NCI-H748 treated with DMSO at 0.1 percent for 48 hours (cell line): ENCODE measurements around the gene RABEP1.
"Not testable (repeated sequence)": the region's sequence is repeated elsewhere in the genome, so short reads cannot be mapped to it uniquely, and the experiment has no call there.

Experiments used
- DNase-seq: peaks from one replicate; lab custom pipeline; 2025; lab: John Stamatoyannopoulos, UW

Gene RABEP1, protein sequence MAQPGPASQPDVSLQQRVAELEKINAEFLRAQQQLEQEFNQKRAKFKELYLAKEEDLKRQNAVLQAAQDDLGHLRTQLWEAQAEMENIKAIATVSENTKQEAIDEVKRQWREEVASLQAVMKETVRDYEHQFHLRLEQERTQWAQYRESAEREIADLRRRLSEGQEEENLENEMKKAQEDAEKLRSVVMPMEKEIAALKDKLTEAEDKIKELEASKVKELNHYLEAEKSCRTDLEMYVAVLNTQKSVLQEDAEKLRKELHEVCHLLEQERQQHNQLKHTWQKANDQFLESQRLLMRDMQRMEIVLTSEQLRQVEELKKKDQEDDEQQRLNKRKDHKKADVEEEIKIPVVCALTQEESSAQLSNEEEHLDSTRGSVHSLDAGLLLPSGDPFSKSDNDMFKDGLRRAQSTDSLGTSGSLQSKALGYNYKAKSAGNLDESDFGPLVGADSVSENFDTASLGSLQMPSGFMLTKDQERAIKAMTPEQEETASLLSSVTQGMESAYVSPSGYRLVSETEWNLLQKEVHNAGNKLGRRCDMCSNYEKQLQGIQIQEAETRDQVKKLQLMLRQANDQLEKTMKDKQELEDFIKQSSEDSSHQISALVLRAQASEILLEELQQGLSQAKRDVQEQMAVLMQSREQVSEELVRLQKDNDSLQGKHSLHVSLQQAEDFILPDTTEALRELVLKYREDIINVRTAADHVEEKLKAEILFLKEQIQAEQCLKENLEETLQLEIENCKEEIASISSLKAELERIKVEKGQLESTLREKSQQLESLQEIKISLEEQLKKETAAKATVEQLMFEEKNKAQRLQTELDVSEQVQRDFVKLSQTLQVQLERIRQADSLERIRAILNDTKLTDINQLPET

DNA sequence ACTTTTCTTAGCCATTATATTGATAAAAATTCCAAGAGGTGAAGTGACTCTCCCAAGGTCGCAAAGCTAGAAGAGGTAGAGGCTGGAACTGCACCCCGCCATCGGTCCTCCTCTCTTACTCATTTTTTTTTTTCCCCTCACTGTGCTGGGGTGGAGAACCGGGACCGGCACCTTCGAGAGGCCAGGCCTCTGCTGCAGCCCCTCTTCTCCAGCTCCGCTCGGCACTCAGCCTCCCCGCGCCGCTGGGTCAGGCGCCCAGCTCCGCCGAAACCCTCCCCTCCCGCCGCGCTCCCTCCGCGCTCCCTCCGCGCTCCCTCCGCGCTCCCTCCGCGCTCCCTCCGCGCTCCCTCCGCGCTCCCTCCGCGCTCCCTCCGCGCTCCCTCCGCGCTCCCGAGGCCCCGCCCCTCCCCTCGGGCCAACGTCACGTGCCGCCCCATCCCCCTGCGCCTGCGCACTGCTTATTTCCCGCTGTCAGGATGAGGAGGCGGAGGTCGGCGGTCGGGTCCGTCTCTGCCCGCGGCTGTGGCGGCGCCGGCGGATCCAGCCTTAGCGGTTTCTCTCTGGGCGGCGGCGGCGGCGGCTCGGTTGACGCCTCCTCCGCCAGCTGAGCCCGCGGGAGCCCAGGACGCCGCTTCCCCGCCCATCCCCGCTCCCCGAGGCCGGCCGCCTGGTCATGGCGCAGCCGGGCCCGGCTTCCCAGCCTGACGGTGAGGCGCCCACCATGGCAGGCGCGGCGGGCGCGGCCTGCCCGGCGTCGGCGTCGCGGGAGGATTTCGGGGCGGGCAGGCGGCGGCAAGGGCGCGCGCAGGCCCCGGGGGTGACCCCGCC lies at the start of gene RABEP1:
Gene RABEP1 (plus strand): TSS at position 471 of the 828 bp plus-strand sequence. CDS start 203 bp downstream, at position 674.
- DNase-seq, result peak; percentile 84

DNA sequence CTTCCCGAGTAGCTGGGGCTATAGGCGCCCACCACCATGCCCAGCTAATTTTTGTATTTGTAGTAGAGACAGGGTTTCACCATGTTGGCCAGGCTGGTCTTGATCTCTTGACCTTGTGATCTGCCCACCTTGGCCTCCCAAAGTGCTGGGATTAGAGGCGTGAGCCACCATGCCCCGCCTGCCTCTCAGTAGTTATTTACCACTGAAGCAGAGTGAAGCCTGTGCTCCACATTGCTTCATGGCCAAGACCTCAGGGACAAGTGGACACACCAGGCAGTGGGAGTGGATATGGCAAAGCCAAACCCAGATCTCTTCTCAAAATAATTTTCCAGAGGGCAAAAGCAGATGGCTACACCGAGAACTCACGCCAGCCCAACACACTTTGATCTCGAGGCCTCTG lies 48.6 kb upstream of the RABEP1 start:
- not testable (repeated sequence) for DNase-seq

DNA sequence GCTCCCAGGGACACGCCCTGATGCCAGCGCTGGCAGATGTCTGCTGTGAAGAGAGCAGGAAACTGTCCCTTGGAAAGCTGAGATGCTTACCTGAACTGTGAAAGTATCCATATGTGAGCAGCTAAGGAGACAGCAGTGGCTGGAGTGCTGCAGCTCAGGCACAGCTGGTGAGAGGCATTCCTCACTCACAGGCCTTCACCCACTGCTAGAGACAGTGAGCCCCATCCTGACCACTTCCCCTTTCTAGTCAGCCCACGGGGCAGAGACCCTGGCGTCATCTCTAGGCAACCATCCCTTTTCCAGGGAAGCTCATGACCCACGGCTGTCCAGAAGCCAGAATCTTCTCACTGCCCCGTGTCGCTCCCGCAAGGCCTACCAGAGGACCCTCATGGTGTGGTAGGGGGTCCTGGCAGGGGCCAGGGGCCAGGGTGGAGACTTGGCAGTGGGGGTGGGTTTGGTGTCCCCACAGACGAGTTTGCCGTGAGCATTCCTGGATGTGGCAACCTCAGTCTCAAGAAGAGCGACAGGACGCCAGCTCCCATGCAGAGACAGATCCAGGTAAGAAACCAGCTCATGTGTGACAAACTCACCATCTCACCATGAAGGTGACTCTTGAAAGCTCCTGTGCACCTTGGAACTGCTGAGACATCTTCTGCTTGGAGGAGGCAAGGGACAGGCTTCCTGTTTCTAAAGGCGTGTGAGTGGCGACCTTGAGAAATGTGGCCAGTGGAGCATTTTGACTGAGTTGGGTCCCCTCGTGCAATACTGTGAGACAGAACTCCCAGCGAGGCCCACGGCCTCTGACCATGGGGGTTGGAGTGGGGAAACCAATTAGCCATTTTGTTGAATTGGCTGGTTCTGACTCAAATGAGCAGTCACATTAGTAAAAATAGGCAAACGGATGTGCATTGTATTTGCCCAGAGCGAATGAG lies 47.2 kb upstream of the RABEP1 start, which contains the start of gene SCIMP:
Gene SCIMP (minus strand): TSS at position 216 of the 932 bp plus-strand sequence. CDS start 105 bp downstream, at position 111.
- no peak for DNase-seq

DNA sequence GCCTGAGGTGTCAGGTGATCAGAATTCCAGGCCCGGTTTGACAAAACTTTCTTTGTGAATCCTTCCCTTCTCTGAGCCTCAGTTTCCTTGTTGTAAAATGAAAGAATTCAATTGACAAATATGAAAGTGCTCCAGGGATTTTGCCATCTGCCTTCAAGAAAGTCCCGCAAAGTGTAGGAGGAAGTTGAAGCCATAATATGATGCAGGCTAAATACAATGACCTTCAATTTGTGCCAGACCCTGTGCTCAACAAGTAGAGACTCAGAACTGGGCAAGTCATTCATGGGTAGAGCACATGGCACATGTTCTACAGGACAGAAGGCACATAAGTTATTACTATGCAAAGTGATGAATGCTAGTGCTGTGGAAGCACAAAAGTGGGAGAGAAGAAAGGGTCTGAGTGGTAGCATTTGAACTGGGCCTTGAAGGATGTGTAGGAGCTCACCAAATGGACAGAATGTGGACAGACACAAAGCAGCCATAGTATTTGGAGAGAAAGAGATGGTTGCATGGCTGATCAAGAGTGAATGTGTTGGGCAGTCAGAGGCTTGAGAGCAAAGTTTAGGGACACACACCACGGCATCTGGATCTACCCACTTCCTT lies 45.0 kb upstream of the RABEP1 start:
- no peak for DNase-seq

DNA sequence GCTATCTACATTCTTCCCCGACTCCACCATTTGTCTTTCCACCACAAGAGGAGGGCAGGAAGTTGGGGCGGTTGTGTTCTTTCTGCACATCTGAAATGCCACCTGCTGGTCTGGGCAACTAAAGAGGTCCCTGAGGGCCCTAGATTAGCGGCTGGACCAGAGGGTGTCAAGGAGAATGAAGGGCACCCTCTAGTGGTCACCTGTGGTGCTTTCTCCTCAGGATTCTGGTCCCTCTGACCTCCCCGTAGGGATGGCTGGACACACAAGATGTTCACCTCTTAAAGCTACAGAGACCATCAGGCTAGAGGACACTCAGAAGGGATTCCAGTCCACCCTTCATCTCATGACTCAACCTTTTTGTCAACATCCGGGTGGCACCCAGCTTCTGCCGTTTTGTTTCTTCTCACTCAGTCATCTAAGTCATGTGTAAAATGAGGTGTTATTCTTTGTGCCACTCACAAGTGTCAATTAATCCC lies 44.5 kb upstream of the RABEP1 start:
- DNase-seq, result peak; percentile 74

DNA sequence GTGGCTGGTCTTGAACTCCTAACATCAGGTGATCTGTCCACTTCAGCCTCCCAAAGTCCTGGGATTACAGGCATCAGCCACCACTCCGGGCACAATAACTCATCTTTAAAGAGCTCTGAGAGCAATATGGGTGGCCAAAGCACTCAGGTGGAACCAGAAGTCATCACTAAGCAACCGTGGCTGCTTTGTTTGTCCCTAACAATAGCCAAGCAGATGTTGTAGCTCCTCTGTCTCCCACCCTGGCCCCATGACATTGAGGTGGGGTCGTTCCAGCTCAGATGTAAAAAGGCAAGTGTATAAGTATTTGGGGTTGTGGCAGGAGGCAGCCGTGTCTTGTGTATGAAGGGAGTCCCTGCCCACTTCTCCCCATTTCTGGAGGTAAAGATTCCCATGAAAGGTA lies 43.8 kb upstream of the RABEP1 start:
- DNase-seq, result no peak

DNA sequence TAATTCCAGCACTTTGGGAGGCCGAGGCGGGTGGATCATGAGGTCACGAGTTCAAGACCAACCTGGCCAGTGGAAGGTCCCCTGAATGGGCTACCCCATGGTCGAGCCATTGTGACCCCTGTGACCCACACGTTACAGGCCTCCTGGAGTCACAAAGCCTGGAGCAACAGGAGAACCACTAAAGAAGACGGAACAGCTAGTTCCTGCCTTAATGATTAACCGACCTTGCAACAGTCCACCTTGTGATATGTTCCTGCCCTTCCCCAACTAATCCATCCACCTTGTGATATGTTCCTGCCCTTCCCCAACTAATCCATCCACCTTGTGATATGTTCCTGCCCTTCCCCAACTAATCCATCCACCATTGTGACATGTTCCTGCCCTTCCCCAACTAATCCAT lies 42.3 kb upstream of the RABEP1 start:
- not testable (repeated sequence) for DNase-seq

DNA sequence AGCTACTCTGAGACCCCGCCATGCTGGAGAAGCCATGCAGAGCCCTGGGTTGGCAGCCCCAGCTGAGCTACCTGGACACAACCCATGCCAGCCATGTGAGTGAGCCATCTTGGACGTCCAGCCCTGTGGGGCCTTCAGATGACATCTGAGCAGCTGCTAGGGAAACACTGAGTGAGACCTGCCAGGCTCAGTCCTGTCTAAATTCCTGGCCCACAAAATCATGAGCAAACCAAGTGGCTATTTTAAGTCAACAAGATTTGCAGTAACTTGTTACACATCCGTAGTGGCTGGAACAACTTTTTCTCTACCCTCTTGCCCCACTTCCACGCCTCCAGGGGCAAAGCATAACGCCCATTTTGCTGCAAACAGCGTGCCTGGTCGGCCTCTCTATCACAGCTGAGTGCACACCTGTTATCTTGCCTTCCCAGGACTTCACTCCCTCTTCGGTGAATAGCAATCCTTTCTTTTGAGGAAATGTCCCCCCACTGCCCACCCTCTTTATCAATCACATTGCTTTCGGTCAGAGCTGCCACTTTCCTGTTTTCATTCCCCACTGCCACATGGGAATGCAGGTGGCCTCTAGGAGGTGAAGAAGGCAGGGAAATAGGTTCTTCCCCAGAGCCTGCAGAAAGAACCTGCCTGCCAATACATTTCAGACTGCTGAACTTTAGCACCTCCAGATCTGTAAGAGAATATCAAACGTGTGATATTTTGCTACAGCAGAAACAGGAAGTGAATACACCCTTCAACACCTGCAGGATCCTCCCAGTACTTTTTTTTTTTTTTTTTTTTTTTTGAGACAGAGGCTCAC lies 40.0 kb upstream of the RABEP1 start:
- DNase-seq, result no peak

DNA sequence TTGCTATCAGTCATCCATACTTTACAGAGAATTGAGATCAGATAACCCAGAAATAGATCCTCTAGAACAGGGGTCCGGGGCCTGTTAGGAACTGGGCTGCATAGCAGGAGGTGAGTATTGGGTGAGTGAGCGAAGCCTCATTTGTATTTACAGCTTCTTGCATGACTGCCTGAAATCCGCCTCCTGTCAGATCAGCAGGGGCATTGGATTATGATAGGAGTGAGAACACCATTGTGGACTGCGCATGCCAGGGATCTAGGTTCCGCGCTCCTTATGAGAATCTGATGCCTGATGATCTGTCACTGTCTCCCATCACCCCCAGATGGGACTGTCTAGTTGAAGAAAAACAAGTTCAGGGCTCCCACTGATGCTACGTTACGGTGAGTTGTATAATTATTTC lies 34.5 kb upstream of the RABEP1 start:
- DNase-seq, result no peak

DNA sequence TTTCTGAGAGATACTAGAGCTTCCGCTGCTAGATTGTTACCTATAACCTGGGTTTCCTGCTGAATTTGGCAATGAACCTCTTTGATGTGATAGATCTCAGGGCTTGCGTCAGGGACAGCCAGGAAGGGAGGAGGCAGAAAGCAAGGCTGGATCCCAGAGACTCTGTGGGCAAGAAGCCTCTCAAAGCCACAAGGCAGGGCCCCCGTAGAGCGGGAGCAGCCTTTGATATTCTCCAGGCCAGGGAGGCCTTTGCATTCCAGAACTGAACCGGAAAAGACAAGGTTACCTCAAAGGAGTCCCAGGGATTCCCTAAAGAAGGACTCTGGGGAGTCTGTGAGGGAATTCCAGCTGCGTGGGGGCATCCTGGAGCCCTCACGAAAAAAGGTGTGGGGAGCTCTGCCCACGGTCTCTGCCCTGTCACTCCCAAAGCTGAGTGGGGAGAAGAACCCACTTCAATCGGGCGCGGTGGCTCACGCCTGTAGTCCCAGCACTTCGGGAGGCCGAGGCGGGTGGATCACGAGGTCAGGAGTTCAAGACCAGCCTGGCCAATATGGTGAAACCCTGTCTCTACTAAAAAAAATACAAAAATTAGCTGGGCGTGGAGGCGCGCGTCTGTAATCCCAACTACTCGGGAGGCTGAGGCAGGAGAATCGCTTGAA lies 33.1 kb upstream of the RABEP1 start:
- DNase-seq, result no peak

DNA sequence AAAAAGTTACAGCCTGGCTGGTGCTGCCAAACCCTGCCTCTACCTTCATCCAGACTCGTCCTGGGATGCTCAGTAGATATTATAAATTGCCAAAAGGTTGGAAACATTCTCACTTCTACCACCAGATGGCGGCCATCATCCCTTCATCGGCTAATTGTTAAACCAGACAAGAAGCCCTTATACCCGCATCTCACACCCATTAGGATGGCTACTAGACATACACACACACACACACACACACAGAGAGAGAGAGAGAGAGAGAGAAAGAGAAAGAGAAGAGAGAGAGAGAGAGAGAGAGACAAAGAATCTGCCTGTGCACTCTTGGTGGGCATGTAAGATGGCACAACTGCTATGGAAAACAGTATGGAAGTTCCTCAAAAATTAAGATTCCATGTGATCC lies 32.5 kb upstream of the RABEP1 start:
- peak; percentile 78 for DNase-seq

DNA sequence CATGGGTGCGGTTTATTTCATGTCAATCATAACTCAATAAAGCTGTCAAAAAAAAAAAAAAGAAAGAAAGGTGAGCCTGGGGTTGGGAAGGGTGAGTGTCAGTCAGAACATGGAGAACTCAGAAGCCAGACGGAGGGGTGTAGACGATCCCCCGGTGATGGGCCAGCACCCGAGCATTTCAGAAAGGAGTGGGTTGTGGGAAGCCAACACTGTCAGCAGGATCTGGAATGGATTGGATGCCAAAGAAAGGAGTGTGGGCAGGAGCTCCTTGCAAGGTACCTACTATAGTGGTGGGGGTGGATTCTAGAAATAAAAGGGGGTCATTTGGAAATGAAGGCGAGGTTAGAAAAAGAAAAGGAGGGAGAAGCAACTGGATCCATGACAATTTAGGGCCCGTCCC lies 27.7 kb upstream of the RABEP1 start:
- no peak for DNase-seq

DNA sequence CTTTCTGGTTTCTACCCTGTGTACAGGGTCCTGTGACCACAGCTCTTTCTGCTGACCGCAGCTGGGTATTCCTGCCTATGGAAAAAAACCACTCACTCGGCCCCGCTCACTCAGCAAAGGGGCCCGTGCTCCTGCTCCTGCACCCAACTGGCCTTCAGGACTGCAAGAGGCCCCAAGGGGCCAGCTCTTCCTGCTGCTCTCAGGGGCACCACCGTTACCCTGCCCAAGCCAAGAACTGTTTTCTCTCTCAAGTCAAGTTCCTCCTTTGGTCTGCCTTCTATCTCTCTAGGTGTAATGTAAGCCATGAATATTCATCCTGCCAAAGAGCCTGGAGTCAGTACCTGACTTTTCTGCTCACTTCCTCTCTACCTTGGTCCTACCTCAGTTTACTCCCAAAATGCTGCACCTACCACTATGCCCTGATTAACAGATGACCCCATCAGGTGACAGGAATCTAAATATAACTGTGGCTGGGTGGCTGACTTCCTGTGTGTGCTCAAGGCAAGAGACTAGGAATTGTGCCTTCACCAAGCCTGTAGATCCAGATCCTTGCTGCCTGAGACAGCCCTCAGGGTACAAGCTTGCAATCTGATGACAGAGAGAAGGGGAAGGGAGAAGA lies 27.1 kb upstream of the RABEP1 start:
- no peak for DNase-seq

DNA sequence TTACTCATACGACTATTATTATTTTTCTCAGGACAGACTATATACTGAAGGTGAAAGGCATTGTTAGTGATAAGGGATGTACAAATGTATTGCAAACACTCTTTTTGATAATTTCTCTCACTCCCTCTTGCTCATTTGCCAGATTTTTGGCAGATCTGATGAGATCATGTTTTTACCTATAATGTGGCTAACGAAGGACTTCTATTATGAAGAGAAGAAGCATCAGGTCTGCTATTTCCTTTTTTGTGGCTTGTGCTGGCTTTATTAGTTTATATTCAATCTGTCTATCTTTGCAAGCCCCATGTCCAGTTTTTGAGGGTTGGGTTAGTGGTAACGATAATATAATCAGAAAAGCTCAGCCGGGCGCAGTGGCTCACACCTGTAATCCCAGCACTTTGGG lies 25.0 kb upstream of the RABEP1 start:
- no peak for DNase-seq

DNA sequence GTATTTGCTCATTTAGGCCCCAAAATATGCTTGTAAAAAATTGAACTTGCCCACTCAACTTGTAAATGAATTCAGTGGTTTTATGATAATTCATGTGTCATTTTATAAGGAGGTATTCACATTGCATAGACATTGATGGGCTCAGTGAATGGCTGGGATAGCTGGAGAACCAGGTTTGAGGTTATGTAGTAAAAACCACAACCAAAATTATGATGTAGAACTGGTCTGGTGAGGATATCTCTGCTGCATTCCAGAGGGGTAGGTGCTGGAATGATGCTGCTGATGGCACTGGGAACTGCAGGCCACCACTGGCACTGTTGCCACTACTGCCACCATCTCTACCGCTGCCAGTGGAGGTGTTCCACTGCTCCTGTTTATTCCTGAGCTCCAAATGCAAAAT lies 21.5 kb upstream of the RABEP1 start:
- DNase-seq, result no peak

DNA sequence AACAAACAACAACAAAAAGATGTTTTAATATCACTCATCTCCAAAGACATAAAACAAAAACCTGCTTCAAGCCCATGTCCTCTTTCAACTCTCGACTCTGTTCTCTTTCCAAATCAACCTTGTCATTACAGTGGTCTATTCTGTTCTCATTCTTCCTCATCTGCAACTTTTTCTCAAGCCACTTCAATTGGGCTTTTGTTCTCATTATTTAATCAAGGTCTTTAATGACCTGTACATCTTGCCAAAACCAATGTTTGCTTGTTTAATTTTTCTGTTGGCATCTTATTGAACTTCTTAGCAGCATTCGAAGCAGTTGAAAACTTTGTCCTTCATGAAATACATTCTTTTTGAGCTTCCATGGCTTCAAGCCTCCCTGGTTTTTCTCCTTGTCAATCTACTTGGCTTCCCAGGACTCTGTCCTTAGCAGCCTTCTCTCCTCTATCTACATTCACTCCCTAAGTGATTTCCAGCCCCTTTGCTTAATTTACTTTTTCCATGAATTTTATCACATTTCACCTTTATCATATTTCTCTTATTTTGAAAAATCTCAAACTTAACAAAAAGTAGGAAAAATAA lies 19.6 kb upstream of the RABEP1 start:
- no peak for DNase-seq

DNA sequence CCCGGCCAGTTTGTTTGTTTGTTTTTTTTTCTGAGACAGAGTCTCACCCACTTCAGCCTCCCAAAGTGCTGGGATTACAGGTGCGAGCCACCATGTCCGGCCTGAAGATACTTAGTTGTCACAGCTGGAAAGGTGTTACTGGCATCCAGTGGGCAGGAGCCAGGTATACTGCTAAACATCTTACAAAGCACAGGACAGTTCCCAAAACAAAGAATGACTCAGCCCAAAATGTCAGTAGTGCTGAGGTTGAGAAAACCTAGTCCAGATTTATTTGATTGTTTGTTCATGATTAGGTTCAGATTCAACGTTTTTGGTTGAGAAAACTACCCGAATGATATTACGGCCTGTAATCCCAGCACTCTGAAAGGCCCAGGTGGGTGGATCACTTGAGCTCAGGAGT lies 18.6 kb upstream of the RABEP1 start:
- DNase-seq, result no peak

DNA sequence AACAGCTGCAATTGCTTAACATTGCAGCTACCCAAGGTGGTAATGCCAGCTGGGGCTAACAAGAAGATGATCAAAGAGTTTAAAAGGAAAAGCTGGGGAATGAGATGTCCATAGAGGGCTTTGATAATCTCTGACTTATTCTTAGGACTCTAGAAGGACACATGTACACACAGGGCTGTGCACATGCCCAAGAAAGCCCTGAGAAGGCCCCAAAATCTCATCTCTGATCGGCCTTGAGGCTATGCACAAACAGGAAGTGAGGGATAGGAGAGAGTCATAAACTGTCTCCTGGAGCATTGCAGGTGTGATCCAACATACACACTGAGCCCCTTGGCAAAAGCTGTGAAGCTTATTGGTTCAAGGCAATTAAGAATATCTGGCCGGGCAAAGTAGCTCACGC lies 17.2 kb upstream of the RABEP1 start:
- DNase-seq, result no peak
